PC-3 (cell line): ENCODE results near the gene LBP. TPM values are rescaled to one million over a fixed set of nuclear protein-coding genes. Genes with fewer than 3 reads are reported as not detected.
A peak's percentile ranks its signal among the peaks of the same experiment; 100 is the strongest.
"Not testable (repeated sequence)": the region's sequence is repeated elsewhere in the genome, so short reads cannot be mapped to it uniquely, and the experiment has no call there.

ENCODE experiments used
- ATAC-seq: fragments of 200-7000 bp; cut with Tn5 transposase; 2 replicates; pipeline ENCODE4 v1.9.1; 2020; ENCODE audit warnings: mild to moderate bottlenecking, moderate library complexity
- BruUV-seq: library from RNA; stranded (reverse); fragments of 400-500 nt; replicated peaks from 2 replicates; lab custom pipeline; 2021; lab: Mats Ljungman, UMichigan
- CTCF ChIA-PET: fragments of 300-600 bp; sonication (Branson Sonifier 250); formaldehyde crosslinking; loops from one replicate; lab custom pipeline; 2022; ENCODE audit warnings: antibody characterized with exemption; lab: Charles Lee
- POLR2A ChIA-PET: fragments of 300-600 bp; sonication (Branson Sonifier 250); formaldehyde crosslinking; loops from one replicate; lab custom pipeline; 2022; ENCODE audit warnings: antibody characterized with exemption; ENCODE audit not compliant: unreplicated experiment; lab: Charles Lee
- DNase-seq: peaks from one replicate; pipeline ENCODE4 v3.0.0-alpha.2; 2015
- H2AFZ ChIP-seq: fragments of 300-600 bp; sonication (generic); 2 replicates; pipeline ENCODE4 v1.6.0; 2016; ENCODE audit warnings: antibody characterized with exemption, low read length
- H3F3A ChIP-seq: fragments of 300-600 bp; sonication (generic); one replicate; pipeline ENCODE4 v1.6.0; 2017; ENCODE audit warnings: antibody characterized with exemption, low read length, control low read depth, mild to moderate bottlenecking; ENCODE audit not compliant: unreplicated experiment
- H3K27ac ChIP-seq: fragments of 300-600 bp; sonication (generic); 2 replicates; pipeline ENCODE4 v1.5.1; 2016; ENCODE audit warnings: mild to moderate bottlenecking, low read length
- H3K27me3 ChIP-seq: fragments of 300-600 bp; sonication (generic); 2 replicates; pipeline ENCODE4 v1.6.1; 2016; ENCODE audit warnings: low read length, mixed read lengths
- H3K36me3 ChIP-seq: fragments of 300-600 bp; sonication (generic); 2 replicates; pipeline ENCODE4 v1.6.1; 2016; ENCODE audit warnings: low read depth, mixed run types, low read length, mixed read lengths
- H3K4me1 ChIP-seq: fragments of 300-600 bp; sonication (generic); 2 replicates; pipeline ENCODE4 v1.5.1; 2016; ENCODE audit warnings: low read length; ENCODE audit not compliant: insufficient read depth
- H3K4me2 ChIP-seq: fragments of 300-600 bp; sonication (generic); 2 replicates; pipeline ENCODE4 v1.6.0; 2016; ENCODE audit warnings: low read length
- H3K4me3 ChIP-seq: fragments of 300-600 bp; sonication (generic); 2 replicates; pipeline ENCODE4 v1.5.1; 2016; ENCODE audit warnings: mild to moderate bottlenecking, low read length, mixed read lengths
- H3K79me2 ChIP-seq: fragments of 300-600 bp; sonication (generic); 2 replicates; pipeline ENCODE4 v1.6.1; 2017; ENCODE audit warnings: low read length, mixed read lengths
- H3K9ac ChIP-seq: fragments of 300-600 bp; sonication (generic); 2 replicates; pipeline ENCODE4 v1.6.0; 2016; ENCODE audit warnings: mild to moderate bottlenecking, low read length
- H3K9me2 ChIP-seq: fragments of 300-600 bp; sonication (generic); replicated peaks from 2 replicates; pipeline ENCODE4 v1.6.1; 2016; ENCODE audit warnings: mixed run types, low read length, mixed read lengths
- H3K9me3 ChIP-seq: fragments of 300-600 bp; sonication (generic); 2 replicates; pipeline ENCODE4 v1.6.1; 2016; ENCODE audit warnings: low read length, mixed read lengths
- H4K20me1 ChIP-seq: fragments of 300-600 bp; sonication (generic); 2 replicates; pipeline ENCODE4 v1.6.1; 2016; ENCODE audit warnings: low read length, mixed read lengths
- EZH2 ChIP-seq: fragments of 300-600 bp; sonication (generic); IDR thresholded peaks from one replicate; pipeline ENCODE4 v1.6.1; 2017; ENCODE audit warnings: antibody characterized with exemption, mild to moderate bottlenecking, low read length; ENCODE audit not compliant: unreplicated experiment
- EZH2phosphoT487 ChIP-seq: fragments of 300-600 bp; sonication (generic); IDR thresholded peaks from 2 replicates; pipeline ENCODE4 v1.6.1; 2018; ENCODE audit warnings: mild to moderate bottlenecking, antibody characterized with exemption, low read length, borderline replicate concordance
- intact Hi-C: fragments of 100-400 bp; cut with micrococcal nuclease; formaldehyde crosslinking; loops from 2 replicates; pipeline ENCODE4 v1.9.0; 2023
- total RNA-seq: library from RNA; depleted of rRNA; stranded (reverse); fragments of >200 nt; gene quantifications from 2 replicates; pipeline ENCODE4 v1.2.3, GENCODE V29; 2014
- TF ChIP-seq, protein P1 (sequence below): fragments of 300-600 bp; sonication (generic); conservative IDR thresholded peaks from 2 replicates; pipeline ENCODE4 v1.5.1; 2017; ENCODE audit warnings: antibody characterized with exemption, low read depth, mild to moderate bottlenecking, low read length

The LBP gene
- total RNA-seq, 1 experiment from 2014 or later, result not detected

DNA sequence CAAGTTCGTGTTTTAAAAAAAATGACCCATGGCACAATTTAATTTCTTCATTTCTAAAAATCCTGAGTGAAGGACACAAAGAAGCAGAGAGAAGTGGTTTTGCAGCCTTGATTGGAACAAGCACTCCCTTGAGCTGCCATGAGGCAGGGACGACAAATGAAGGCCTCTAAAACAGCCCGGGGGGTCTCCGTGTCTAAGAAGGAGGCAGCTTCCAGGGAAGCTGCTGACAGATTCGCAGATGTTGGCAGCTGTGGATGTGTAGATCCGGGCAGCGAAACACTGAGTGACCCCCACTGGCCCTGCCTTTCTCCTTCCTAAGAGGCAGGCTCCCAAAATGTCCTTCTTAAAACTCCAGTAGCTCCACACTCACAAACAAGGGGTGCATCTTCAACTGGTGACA is 9.6 kb upstream of the LBP start:
- no peaks in the 10 kb centered on the region for H3K79me2 ChIP-seq
- intact Hi-C loops, result no loop called here
- ChIA-PET POLR2A (no interaction called here), CTCF (no interaction called here)
- TF ChIP-seq, protein P1, sequence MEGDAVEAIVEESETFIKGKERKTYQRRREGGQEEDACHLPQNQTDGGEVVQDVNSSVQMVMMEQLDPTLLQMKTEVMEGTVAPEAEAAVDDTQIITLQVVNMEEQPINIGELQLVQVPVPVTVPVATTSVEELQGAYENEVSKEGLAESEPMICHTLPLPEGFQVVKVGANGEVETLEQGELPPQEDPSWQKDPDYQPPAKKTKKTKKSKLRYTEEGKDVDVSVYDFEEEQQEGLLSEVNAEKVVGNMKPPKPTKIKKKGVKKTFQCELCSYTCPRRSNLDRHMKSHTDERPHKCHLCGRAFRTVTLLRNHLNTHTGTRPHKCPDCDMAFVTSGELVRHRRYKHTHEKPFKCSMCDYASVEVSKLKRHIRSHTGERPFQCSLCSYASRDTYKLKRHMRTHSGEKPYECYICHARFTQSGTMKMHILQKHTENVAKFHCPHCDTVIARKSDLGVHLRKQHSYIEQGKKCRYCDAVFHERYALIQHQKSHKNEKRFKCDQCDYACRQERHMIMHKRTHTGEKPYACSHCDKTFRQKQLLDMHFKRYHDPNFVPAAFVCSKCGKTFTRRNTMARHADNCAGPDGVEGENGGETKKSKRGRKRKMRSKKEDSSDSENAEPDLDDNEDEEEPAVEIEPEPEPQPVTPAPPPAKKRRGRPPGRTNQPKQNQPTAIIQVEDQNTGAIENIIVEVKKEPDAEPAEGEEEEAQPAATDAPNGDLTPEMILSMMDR, result no peak
- no peak for TF ChIP-seq EZH2phosphoT487
- no peak for TF ChIP-seq EZH2
- peaks cover 4% of the 10 kb centered on the region; the same call in 1 of the 2 replicates for H3K9me3 ChIP-seq
- H2AFZ ChIP-seq, result no peak overlapping the region
- no peaks in the 10 kb centered on the region for H3K36me3 ChIP-seq
- no peak overlapping the region for H3K9ac ChIP-seq
- no TSS peak for BruUV-seq
- no peak overlapping the region for H3K27ac ChIP-seq
- H3K27me3 ChIP-seq, result no peaks in the 10 kb centered on the region
- H3K4me2 ChIP-seq, result no peak overlapping the region
- no peak overlapping the region for H3K4me3 ChIP-seq
- ATAC-seq (no peak), DNase-seq (no peak)
- H3K4me1 ChIP-seq, result no peaks in the 10 kb centered on the region
- no peaks in the 10 kb centered on the region for H3F3A ChIP-seq
- H4K20me1 ChIP-seq, result no peaks in the 10 kb centered on the region
- no peaks in the 10 kb centered on the region for H3K9me2 ChIP-seq

DNA sequence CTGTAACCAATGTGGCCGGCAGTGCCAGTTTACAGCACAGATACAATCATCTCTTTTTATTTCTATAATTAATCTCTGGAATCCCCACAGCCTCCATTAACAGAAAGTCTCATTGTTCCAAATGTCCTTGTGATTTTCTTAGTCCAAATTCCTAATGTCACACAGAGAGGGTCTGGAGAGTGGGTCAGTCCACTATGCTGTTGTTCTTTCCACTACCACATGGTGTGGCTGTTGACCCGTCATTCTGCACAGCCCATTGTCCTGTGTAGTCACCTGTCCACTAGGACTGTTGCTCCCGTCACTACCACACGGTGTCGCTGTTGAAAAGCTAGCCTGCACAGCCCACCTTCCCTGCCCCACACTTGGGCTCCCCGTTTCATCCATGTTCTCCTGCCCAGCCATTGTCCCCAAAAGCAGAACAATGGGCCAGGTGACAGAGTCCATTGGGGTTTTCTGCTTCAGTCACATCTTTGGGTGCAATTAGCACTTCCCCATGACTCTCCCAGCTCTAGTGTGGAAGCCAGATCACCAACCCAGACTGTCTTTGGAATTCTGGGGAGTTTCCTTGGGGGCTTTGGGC is 8.6 kb upstream of the LBP start:
- Histone ChIP-seq H3K27me3 (no peaks in the 10 kb centered on the region), H3K79me2 (no peaks in the 10 kb centered on the region), H3K4me2 (no peak overlapping the region), H2AFZ (no peak overlapping the region), H3K9me3 (peaks cover 4% of the 10 kb centered on the region; the same call in 1 of the 2 replicates), H3K4me1 (no peaks in the 10 kb centered on the region), H3K36me3 (no peaks in the 10 kb centered on the region), H3K9me2 (no peaks in the 10 kb centered on the region), H3K9ac (no peak overlapping the region), H3K4me3 (no peak overlapping the region), H3K27ac (no peak overlapping the region), H4K20me1 (no peaks in the 10 kb centered on the region), H3F3A (no peaks in the 10 kb centered on the region)
- POLR2A ChIA-PET, result no interaction called here
- BruUV-seq, result no TSS peak
- CTCF ChIA-PET, result interaction anchor here (0.5 kb wide), 1 partner anchor 19 kb away, joined by 4 read pairs; no protein-coding TSS in a partner anchor
- ATAC-seq (peak; percentile 24; the same call in 1 of the 2 replicates), DNase-seq (peak; percentile 52)
- TF ChIP-seq EZH2, result no peak
- no peak for TF ChIP-seq EZH2phosphoT487
- TF ChIP-seq, protein P1, result peak; percentile 72
- intact Hi-C loops, result no loop called here

DNA sequence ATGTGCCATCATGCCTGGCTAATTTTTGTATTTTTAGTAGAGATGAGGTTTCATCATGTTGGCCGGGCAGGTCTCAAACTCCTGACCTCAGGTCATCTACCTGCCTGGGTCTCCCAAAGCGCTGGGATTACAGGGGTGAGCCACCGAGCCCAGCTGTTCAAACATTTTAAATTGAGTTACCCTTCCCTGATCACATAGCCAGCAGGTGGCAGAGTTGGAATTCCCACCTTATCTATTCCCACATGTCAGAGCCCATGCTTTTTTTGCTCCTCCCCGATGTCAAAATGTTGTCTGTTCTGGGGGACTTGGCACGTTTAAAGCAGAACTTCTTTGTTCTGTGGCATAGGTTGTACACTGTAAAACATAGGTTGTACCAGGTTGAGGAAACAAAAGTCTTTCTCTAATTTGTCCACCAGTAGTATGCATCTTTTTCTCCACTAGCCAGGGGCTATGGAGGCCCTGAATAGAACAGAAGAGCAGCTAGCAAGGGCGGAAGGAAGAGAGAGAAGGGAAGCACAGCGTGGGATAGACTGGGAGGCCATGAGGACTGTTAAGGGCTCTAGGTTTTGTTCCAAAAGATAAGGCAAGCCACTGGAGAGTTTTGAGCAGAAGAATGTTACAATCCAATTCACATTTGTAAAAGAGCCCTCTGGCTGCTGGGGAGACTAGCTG is 7.3 kb upstream of the LBP start:
- Histone ChIP-seq H3K4me1 (no peaks in the 10 kb centered on the region), H3K4me3 (no peak overlapping the region), H3K79me2 (no peaks in the 10 kb centered on the region), H3K36me3 (no peaks in the 10 kb centered on the region), H2AFZ (no peak overlapping the region), H3K9ac (no peak overlapping the region), H4K20me1 (no peaks in the 10 kb centered on the region), H3K27ac (no peak overlapping the region), H3K27me3 (no peaks in the 10 kb centered on the region), H3F3A (no peaks in the 10 kb centered on the region), H3K9me3 (peaks cover 4% of the 10 kb centered on the region; the same call in 1 of the 2 replicates), H3K9me2 (no peaks in the 10 kb centered on the region), H3K4me2 (no peak overlapping the region)
- no TSS peak for BruUV-seq
- peak; percentile 55; the same call in 1 of the 2 replicates for ATAC-seq
- no peak for TF ChIP-seq EZH2
- TF ChIP-seq, protein P1, result peak; percentile 57
- CTCF ChIA-PET, result interaction anchor here (1.5 kb wide), 1 partner anchor 70 kb away, joined by 9 read pairs; no protein-coding TSS in a partner anchor
- POLR2A ChIA-PET, result no interaction called here
- intact Hi-C loops, result loop anchor here (1.0 kb wide), 1 partner anchor 69 kb away; no protein-coding TSS in a partner anchor
- DNase-seq, result peak; percentile 59

DNA sequence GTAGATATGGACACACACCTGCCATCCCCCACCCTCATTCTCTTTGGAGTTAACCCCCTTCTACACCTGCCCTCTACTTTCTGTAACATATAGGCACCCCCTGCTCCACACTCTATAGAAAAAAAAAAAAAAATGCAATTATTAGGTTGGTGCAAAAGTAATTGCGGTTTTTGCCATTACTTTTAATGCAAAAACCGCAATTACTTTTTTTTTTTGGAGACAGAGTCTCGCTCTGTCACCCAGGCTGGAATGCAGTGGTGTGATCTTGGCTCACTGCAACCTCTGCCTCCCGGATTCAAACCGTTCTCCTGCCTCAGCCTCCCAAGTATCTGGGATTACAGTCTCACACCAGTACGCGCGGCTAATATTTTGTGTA is 6.8 kb upstream of the LBP start:
- H3K36me3 ChIP-seq, H3K9ac ChIP-seq, H4K20me1 ChIP-seq, H3K4me1 ChIP-seq, H3K27me3 ChIP-seq, POLR2A ChIA-PET, H3K27ac ChIP-seq, H3K9me3 ChIP-seq, H3K4me2 ChIP-seq, DNase-seq, BruUV-seq, H3K79me2 ChIP-seq, H3F3A ChIP-seq, H2AFZ ChIP-seq, H3K4me3 ChIP-seq, ATAC-seq, H3K9me2 ChIP-seq: not testable (repeated sequence)
- CTCF ChIA-PET, result interaction anchor here (1.5 kb wide), 1 partner anchor 69 kb away, joined by 9 read pairs; no protein-coding TSS in a partner anchor
- intact Hi-C loops, result loop anchor here (1.0 kb wide), 1 partner anchor 69 kb away; no protein-coding TSS in a partner anchor
